ENCODE measurements around the gene RANBP10. TPM values are rescaled to one million over a fixed set of nuclear protein-coding genes. Genes with fewer than 3 reads are reported as not detected.

RANBP10 gene
- total and polyA plus RNA-seq, 9 of the 15 experiments (the other 6 are each of a cell fraction or from before 2014, with no cell fraction given), result 0.61 to 19.3 (median 5.9) TPM

DNA sequence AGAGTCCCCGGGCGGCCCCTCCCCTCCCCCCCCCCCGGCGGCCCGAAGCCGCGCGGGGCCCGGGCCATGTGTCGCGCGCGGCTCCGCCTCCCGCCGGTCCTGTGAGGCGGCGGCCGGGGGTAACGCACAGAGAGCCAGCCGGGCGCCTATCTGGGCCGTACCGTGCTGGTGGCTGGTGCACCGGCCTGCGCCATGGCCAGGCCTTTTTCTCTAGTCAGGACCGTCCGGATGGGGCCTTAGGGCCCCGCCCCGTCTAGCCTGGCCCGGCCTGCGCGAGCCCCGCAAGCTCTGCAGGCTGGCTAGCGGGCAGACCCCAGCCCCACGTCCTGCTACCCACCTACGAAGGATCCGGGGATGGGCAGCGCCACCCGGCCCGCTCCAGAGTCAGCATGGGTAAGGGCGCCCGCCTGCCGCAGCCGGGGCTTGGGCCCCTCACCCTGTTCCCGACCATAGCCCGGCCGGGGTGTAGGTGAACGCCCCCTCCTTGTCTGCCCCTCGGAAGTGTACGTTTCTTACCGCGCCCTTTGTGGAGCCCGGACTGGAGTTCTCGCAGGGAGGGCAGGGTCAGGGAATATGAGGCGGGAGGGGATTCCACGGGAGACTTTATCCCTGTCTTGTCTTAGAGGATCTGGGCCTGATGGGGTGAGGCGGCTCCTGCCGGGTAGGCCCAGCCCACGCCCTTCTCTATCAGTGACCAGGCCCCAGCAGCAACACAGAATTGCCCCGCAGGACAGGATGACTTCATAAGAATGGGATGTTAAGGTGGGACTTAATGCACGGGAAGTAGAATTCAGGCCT lies 40.9 kb upstream of the RANBP10 start, which contains the start of gene CENPT (continued):
- TF ChIP-seq, protein P1, sequence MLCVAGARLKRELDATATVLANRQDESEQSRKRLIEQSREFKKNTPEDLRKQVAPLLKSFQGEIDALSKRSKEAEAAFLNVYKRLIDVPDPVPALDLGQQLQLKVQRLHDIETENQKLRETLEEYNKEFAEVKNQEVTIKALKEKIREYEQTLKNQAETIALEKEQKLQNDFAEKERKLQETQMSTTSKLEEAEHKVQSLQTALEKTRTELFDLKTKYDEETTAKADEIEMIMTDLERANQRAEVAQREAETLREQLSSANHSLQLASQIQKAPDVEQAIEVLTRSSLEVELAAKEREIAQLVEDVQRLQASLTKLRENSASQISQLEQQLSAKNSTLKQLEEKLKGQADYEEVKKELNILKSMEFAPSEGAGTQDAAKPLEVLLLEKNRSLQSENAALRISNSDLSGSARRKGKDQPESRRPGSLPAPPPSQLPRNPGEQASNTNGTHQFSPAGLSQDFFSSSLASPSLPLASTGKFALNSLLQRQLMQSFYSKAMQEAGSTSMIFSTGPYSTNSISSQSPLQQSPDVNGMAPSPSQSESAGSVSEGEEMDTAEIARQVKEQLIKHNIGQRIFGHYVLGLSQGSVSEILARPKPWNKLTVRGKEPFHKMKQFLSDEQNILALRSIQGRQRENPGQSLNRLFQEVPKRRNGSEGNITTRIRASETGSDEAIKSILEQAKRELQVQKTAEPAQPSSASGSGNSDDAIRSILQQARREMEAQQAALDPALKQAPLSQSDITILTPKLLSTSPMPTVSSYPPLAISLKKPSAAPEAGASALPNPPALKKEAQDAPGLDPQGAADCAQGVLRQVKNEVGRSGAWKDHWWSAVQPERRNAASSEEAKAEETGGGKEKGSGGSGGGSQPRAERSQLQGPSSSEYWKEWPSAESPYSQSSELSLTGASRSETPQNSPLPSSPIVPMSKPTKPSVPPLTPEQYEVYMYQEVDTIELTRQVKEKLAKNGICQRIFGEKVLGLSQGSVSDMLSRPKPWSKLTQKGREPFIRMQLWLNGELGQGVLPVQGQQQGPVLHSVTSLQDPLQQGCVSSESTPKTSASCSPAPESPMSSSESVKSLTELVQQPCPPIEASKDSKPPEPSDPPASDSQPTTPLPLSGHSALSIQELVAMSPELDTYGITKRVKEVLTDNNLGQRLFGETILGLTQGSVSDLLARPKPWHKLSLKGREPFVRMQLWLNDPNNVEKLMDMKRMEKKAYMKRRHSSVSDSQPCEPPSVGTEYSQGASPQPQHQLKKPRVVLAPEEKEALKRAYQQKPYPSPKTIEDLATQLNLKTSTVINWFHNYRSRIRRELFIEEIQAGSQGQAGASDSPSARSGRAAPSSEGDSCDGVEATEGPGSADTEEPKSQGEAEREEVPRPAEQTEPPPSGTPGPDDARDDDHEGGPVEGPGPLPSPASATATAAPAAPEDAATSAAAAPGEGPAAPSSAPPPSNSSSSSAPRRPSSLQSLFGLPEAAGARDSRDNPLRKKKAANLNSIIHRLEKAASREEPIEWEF (CRISPR knock-in tag; IDR thresholded peaks at IDR 0.05), result no peak
- TF ChIP-seq, protein P2, sequence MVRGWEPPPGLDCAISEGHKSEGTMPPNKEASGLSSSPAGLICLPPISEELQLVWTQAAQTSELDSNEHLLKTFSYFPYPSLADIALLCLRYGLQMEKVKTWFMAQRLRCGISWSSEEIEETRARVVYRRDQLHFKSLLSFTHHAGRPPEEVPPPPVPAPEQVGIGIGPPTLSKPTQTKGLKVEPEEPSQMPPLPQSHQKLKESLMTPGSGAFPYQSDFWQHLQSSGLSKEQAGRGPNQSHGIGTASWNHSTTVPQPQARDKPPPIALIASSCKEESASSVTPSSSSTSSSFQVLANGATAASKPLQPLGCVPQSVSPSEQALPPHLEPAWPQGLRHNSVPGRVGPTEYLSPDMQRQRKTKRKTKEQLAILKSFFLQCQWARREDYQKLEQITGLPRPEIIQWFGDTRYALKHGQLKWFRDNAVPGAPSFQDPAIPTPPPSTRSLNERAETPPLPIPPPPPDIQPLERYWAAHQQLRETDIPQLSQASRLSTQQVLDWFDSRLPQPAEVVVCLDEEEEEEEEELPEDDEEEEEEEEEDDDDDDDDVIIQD (CRISPR knock-in tag; IDR thresholded peaks at IDR 0.05), result no peak
- TF ChIP-seq PRPF4 (IDR thresholded peaks at IDR 0.05; ENCODE audit: insufficient read depth, low read depth, low read length, poor library complexity, severe bottlenecking), result no peak
- TF ChIP-seq, protein P3, sequence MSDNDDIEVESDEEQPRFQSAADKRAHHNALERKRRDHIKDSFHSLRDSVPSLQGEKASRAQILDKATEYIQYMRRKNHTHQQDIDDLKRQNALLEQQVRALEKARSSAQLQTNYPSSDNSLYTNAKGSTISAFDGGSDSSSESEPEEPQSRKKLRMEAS (CRISPR knock-in tag; IDR thresholded peaks at IDR 0.05), result 0 out of 2 replicates have a peak, but pooled peaks have one; percentile 1
- TF ChIP-seq NCOA1 (IDR thresholded peaks at IDR 0.05; ENCODE audit: low read depth), result no peak
- TF ChIP-seq NFIC (IDR thresholded peaks at IDR 0.05), result no peak
- TF ChIP-seq, protein P4, sequence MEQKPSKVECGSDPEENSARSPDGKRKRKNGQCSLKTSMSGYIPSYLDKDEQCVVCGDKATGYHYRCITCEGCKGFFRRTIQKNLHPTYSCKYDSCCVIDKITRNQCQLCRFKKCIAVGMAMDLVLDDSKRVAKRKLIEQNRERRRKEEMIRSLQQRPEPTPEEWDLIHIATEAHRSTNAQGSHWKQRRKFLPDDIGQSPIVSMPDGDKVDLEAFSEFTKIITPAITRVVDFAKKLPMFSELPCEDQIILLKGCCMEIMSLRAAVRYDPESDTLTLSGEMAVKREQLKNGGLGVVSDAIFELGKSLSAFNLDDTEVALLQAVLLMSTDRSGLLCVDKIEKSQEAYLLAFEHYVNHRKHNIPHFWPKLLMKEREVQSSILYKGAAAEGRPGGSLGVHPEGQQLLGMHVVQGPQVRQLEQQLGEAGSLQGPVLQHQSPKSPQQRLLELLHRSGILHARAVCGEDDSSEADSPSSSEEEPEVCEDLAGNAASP (IDR thresholded peaks at IDR 0.05), result no peak
- no peak for TF ChIP-seq CHD4 (IDR thresholded peaks at IDR 0.05; ENCODE audit: insufficient read depth, insufficient replicate concordance, low read depth, low read length, poor library complexity, severe bottlenecking)
- TF ChIP-seq RBFOX2 (IDR thresholded peaks at IDR 0.05; ENCODE audit: low read depth, low read length), result peak; percentile 73
- no peak for TF ChIP-seq ZNF561 (CRISPR knock-in tag; conservative IDR thresholded peaks at IDR 0.05)
- peak; percentile 25; the same call in 1 of the 2 replicates for TF ChIP-seq CBFA2T3 (IDR thresholded peaks at IDR 0.05)
- no peak for TF ChIP-seq ZNF77 (CRISPR knock-in tag; IDR thresholded peaks at IDR 0.05)
- TF ChIP-seq, protein P5, sequence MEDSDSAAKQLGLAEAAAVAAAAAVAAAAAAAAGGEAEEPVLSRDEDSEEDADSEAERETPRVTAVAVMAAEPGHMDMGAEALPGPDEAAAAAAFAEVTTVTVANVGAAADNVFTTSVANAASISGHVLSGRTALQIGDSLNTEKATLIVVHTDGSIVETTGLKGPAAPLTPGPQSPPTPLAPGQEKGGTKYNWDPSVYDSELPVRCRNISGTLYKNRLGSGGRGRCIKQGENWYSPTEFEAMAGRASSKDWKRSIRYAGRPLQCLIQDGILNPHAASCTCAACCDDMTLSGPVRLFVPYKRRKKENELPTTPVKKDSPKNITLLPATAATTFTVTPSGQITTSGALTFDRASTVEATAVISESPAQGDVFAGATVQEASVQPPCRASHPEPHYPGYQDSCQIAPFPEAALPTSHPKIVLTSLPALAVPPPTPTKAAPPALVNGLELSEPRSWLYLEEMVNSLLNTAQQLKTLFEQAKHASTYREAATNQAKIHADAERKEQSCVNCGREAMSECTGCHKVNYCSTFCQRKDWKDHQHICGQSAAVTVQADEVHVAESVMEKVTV (CRISPR knock-in tag; IDR thresholded peaks at IDR 0.05), result no peak
- TF ChIP-seq, protein P6, sequence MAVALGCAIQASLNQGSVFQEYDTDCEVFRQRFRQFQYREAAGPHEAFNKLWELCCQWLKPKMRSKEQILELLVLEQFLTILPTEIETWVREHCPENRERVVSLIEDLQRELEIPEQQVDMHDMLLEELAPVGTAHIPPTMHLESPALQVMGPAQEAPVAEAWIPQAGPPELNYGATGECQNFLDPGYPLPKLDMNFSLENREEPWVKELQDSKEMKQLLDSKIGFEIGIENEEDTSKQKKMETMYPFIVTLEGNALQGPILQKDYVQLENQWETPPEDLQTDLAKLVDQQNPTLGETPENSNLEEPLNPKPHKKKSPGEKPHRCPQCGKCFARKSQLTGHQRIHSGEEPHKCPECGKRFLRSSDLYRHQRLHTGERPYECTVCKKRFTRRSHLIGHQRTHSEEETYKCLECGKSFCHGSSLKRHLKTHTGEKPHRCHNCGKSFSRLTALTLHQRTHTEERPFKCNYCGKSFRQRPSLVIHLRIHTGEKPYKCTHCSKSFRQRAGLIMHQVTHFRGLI (CRISPR knock-in tag; IDR thresholded peaks at IDR 0.05), result no peak
- no peak for TF ChIP-seq HNRNPLL (IDR thresholded peaks at IDR 0.05; ENCODE audit: low read depth, low read length, poor library complexity, severe bottlenecking)
